Activated CD4-positive, alpha-beta T cell treated with anti-CD3 and anti-CD28 coated beads, Interleukin-2, amount 50 U/mL, for 1 hour (primary cell): Measurements from ENCODE around the gene RPS6KC1.

Source experiments
- DNase-seq: peaks from one replicate; pipeline ENCODE4 v3.0.0-alpha.2; 2020

RPS6KC1 gene

GRCh38 chr1:213249395-213249794 is 198.4 kb downstream of the RPS6KC1 start:
- no peak for DNase-seq

DNA sequence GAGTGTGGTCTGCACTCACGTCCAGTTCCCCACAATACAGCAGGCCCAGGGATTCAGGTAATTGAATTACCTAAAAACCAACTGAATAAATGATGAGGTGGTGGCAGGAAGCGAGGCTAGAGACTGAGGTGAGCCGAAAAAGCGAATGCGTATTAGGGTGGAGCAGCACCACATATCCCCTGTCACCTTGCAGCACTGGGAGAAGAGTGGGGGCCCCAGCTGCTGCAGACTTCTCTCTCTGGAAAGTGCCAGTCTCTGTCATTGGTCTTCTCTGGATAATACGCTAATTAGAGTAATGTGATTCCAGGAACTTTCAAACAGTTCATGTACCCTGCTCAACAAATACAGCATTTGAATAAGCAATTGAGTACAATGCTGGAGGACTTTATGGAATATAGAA is 199.0 kb downstream of the RPS6KC1 start:
- no peak for DNase-seq

- no peak for DNase-seq
Measured at GRCh38 chr1:213250446-213250845, 199.4 kb downstream of the RPS6KC1 start.

GRCh38 chr1:213251972-213252371 is 200.9 kb downstream of the RPS6KC1 start:
- DNase-seq: no peak

GRCh38 chr1:213256438-213257087 is 205.5 kb downstream of the RPS6KC1 start:
- no peak for DNase-seq

- no peak for DNase-seq
Measured at GRCh38 chr1:213260311-213261075, 209.5 kb downstream of the RPS6KC1 start.

DNA sequence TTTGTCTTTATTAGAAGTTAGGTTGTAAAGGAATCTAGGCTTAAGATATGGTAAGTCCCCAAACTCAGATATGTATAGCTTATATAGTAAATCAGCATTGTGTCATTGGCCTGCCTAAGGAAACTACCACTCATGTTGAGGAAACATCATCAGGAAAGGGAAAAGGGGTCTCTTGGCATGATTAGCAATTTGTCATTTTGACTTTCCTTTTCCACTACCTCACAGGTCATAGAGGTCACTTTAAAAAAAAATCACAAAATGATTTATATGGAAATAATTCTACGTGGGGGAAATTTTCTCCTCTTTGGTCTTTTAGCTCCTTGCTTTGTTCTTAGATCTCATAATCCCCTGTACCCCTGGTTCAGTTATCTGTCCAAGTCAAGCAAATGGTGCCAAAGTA is 213.5 kb downstream of the RPS6KC1 start:
- DNase-seq: no peak

- no peak for DNase-seq
Measured at GRCh38 chr1:213266983-213267772, 216.1 kb downstream of the RPS6KC1 start.

DNA sequence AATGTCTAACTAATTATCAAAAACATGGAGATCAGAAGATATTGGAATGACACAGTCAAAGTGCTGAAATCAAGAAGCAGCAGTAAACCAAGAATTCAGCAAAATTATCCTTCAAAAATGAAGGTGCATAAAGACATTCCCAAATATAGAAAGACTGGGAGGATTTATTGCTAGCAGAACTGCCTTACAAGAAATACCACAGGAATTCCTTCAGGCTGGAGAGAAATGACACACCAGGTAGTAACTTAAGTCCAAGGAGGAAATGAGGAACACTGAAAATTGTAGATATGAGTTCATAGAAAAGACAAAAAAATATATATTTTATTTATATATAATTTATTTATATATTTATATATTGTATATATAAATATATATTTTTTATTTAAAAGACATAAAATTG is 217.2 kb downstream of the RPS6KC1 start:
- no peak for DNase-seq

GRCh38 chr1:213269829-213270228 is 218.8 kb downstream of the RPS6KC1 start:
- DNase-seq: no peak

DNA sequence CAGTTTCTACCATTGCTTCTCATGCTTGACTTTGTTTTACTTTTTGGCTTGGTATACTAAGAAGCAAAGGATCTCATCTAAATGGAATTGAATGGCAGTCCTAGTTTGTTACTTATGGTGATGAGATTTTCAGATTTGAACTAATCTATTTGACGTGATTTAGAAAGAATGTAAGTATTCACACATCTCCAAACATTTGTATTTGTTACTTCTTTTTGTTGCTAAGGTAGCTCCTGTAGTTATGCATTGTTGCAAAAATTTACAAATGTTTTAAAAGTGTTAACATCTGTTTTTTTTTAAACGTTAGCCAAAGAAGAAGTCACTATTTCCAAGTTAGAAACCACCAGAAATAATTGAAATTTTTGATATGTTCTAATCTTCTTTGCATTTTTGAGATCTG is 222.5 kb downstream of the RPS6KC1 start:
- no peak for DNase-seq

GRCh38 chr1:213274140-213274539 is 223.1 kb downstream of the RPS6KC1 start:
- no peak for DNase-seq

DNA sequence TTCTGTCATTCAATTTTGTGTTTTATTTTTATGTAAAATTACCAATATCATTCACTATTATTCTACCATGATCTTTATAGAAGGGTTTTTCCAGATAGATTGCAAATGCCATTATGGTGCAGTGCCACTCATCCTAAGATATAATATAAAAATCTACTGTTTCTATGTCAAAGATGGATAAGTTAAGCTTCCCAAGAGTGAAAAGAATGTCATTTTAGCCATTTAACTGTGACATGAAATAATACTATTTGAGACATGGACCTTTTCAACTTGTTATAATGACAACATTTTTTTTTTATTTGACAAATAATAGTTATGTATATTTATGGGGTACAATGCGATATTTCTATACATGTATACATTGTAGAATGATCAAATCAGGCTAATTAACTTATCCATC is 224.3 kb downstream of the RPS6KC1 start:
- DNase-seq: no peak

GRCh38 chr1:213276236-213276635 is 225.2 kb downstream of the RPS6KC1 start:
- DNase-seq: no peak

DNA sequence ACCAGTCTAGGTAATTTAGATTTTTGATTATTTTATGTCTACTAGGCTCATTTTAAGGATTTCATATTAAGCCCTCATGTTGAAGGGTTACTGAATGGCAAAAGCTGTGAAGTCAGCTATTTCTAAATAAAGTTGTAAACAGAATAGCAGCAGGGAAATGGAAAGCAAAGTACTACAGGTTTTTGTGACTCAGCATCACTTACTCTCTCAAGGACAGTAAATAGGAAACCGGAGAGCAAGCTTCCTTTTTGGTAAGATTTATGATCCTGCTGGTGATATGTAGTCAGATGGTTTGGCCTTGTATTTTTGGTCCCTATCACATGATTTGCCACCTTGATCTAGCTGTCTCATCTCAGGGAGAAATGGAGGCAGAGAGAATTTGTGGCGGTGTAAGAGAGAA is 226.0 kb downstream of the RPS6KC1 start:
- DNase-seq: no peak

DNA sequence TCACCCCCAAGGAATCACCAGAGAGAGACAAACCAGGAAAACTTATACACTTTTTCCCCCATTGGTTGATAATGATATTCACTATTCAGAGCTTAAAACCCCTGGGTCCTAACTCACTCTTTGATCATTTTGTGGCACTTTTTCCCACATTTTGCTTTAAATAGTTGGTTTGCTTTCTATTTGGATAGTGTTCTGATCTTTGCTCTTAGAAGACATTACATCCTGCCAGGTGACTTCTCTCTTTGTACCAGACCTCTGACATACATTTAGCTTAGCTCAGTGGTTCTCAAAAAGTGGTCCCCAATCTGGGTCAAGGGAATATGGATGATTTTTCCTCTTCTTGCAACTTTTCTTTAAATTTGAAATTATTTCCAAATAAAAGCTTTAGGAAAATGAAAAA is 228.4 kb downstream of the RPS6KC1 start:
- DNase-seq: no peak

GRCh38 chr1:213281640-213282301 is 230.7 kb downstream of the RPS6KC1 start:
- DNase-seq: no peak

DNA sequence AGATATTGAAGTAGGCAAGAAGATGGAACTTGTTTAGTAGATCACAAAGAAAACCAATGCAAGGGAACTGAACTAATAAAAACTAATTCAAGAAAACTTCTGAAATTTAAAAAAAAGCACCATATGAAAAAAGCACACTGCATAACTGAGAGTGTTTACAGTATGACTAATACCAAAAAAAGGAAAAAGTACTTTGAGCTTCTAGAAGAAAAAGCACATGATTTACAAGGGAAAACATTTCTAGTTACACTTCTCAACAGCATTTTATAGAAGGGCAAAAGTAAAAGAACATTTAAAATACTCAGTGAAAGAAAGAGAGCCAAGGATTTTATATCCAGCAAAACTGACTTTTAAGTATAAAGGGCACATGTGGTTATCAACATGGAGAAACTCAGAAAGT is 233.6 kb downstream of the RPS6KC1 start:
- DNase-seq: no peak

GRCh38 chr1:213286235-213286634 is 235.2 kb downstream of the RPS6KC1 start:
- no peak for DNase-seq

GRCh38 chr1:213287987-213288386 is 236.9 kb downstream of the RPS6KC1 start:
- DNase-seq: no peak

DNA sequence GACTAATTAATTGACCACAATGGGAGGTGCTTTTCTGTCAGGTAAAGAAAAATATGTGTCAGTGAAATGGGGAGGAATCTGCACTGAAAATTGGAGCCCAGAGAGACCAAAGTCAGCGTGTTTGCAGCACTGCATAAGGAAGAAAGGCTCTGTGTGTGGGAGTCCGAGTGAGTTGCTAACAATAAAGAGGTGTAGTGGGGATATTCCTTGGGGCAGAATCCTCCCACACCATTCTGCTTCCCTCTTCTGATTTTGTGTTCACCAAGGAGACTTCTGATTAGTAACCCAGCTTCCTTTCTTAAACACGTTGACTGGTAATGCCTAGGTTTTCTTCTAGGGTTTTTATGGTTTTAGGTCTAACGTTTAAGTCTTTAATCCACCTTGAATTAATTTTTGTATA is 240.5 kb downstream of the RPS6KC1 start:
- no peak for DNase-seq

- DNase-seq: no peak
Measured at GRCh38 chr1:213292614-213293013, 241.6 kb downstream of the RPS6KC1 start.

- no peak for DNase-seq
Measured at GRCh38 chr1:213295860-213296259, 244.8 kb downstream of the RPS6KC1 start.
